Amniotic stem cell (primary cell): ENCODE measurements around the gene GCK.

Experiments
- DNase-seq: peaks from one replicate; lab custom pipeline; 2025; lab: John Stamatoyannopoulos, UW

Gene GCK

DNA sequence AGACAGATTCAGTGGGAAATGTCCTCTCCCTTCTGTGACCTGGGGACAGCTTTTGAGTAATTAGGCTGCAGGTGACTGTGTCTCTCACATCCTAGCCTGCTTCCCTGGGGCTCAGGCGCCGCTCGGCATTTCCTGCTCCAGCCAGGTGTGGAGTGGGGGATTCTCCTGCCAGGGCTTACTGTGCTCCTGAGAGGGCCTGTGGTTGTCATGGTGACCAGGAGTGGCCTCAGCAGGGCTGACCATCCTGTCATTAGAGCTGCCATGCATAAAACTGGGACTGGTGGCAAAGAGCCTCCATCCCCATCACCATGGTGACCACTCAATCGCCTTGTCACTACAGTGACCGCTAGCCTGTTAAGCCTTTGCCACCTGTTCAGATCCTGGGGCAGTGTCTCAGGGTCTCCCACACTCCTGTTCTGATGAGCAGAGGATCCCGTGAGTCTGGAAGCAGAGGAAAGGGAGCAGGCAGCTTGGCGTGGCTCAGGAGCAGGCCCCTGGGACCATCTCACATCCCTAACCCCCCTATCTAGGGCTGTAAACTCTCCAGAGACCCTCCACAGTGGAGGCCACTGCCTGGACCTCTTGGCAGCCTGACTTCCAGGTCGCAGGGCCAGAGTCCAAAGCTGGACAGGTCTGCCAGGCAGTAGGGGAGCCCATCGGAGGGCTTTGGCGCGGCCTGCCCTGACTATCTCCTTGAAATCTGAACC lies at the start of gene GCK:
GCK (minus strand) TSS at position 154 of the 707 bp plus-strand sequence. CDS start 486 bp downstream, outside the sequence.
- no peak for DNase-seq

DNA sequence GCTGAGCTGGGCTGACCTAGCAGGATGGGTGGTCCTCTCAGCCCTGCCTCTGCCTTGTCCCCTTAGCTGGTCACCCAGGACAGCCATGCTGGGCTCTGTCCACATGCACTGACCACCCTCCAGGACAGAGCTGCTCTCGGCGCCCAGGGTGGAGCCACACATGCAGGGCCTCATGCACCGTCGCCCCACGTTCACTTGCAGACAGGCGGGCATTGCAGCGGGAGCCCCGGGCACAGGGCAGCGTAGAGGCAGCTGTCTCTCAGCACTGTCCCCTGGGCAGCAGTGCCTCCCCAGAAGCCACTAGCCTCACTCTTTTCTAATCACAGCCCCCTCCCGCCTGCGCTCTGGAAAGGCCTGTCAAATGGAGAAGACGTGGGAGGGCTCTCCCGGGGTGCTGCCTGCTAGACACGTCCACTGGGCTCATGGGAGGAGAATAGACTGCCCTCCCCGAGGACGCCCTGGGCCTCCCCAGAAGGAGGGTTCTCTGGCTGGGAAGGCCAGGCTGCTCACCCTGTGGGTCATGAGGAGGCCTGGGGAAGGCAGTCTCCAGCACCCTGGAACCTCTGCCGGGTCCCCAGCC lies 49.0 kb upstream of the GCK start:
- no peak for DNase-seq

DNA sequence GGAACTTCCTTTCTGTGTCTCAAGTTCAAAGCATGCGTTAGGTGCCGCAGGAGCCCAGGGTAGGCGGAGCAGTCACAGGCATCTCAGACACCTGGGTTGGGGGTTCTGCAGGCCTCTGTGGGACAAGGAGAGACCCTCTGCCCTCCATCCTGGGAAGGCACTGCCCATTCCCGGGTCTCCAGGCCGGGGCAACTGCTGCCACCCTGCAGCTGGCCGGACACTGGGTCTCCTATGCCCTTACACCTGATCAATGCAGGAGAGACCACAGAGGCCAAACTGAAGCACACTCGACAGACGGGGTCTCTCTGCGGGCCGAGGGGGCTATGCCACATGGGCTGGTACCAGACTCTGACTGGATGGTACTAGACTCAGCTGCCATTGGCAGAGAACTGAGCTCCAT lies 48.5 kb upstream of the GCK start:
- DNase-seq = no peak

DNA sequence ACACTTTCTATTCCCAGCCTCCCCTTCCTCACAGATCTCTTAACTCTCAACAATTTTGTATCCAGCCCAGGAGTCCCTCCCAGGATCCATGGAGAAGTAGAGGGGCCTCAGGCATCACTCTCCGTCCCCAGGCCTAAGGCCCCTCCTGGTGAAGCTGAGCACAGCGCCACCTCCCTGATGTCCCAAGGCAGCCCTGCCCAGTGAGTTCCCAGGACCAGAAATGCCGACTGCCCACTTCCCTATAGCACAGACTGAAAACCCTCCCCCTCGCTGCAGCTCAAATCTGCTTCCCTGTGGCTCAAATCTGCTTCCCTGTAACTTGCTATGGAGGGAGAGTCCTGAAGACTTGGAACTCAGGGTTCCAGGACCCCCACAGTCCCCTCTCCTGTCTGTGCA lies 47.1 kb upstream of the GCK start:
- DNase-seq = no peak

DNA sequence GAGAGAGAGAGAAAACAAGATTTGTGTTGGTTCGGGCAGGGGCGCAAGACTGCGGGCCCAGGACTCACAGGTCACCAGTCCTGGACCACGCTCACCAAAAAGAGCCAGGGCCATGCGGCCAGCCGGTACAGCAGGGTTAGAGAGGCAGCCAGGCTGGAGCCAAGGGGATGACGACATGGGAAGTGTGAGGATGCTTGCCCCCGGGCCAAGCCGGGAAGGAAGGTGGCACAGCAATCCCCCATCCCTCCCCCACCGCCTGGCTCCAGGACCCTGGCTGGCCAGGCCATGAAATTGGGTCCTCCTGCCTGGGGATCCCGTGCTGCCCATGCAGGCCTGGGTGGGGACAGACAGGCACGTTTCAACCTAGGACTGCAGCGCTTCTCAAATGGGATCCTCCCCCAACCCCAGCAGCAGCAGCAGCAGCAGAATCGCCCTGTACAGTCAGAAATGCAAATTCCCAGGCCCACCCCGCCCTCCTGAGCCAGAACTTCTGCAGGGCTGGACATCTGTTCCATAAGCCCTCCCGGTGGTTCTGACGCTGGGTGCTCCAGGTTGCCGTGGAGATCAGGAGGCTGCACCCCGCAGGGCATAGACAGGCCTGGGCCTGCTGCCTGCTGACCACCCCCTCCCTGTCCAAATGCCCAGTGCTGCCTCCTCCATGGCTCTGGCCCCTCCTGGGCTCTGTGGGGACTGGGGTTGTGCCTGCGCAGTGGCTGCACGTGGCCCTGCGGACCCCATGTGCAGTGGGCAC lies 46.5 kb upstream of the GCK start:
- no peak for DNase-seq

DNA sequence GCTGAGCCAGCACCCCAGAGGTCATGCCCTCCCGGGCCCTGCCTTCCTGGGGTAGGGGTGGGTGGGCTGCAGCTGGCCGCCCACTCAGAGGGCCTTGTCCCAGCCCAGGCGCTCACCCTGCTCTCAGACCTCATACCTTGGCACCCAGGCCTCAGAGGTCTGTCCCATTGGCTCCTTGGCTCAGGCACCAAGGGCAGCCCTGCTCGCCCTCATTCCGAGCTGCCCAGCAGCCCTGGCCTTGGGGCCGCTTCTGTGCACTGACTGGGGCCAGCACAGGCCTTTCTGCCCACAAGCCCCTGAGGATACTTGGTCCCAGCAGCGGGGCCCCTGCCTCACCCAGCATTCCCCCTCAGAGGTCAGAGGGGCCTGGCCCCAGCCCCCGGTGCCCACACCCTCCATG lies 45.8 kb upstream of the GCK start:
- no peak for DNase-seq

DNA sequence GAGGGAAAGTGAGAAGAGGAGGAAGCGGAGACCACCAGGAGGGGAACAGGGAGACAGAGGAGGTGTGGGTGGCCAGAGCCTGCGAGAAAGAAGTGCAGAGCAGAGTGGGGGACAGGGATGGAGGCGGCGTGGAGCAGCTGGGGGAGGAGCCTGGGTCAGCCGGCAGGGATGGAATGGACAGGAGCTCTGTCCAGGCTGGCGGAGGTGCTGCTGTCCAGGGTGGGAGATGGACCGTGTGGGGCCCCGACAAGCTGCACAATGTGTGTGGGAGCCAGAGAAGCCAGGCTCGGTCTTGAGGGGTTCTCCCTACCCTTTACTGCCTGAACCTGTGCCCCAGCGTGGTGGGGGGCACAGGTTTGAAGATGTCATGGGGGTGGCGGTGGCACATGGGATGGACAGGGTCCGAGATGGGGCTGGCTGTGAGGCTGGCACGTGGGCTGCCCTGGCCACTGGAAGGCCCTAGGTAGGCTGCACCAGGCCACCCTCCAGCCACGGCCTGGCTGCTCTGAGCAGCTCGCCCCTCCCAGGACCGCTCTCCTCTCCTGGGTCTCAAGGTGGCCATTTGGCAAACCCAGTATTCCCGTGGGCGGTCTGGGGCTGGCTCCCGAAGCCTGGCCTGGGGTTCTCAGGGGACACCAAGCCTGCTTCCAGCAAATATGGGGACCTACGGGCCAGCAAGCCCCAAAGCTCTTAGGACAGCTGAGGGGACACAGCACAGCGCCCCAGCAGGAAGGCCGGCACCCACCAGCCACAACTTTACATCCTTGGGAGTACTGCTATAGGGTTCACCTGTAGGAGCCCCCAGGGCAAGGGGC lies 43.9 kb upstream of the GCK start:
- DNase-seq = no peak

DNA sequence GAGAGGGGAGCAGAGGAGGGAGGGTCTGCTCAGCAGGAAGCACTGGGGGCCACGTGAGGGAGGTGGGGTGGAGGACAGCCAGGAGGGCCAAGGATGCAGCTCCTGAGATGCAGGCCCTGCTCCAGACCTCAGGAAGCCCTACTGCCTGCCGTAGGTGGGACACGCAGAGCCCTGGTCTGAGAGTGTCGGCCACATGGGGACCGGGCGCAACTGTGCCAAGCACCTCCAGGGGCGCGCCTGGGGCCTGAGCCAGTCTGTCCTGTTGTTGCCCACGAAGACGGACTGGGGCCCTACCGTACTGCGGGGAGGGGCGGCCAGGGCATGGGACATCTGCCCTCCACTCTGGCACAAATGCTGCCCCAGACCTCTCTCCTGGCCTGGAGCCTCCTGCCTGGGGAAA lies 43.2 kb upstream of the GCK start:
- no peak for DNase-seq

DNA sequence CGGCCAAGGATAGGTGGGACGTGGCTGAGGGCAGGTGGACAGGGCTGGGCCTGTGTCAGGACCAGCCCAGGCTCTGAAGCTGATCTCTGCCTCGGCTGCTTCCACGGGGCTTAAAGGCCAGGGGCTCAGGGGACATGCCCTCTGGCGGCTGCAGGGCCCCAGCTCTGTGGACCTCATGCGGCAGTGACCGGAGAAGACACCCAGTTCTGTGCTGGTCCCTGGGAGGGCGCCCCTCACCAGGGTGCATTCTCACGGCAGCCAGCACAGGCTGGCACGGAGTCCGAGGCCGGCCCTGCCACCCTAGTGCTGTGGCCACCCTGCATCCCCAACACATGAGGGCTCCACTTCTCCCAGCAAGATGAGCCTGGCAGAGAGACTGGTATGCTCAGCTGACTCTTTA lies 41.8 kb upstream of the GCK start:
- DNase-seq = no peak

DNA sequence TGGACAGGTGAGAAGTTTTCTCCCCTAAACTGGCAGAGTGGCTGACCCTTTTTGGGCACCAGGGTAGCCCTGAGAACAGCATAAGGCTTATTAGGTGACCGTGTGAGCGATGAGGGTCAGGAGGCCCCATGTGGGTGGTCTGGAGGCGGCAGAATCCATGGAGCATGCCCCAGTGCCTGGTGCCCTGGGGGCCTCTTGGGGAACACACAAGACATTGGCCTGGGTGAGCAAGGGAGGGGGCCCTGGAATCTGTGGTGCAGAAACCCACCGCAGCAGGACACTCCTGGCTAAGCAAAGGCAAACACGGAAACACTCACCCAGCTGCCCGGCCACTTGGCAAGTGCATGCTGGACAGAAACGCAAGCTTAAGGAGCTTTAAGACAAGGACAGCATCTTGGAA lies 41.0 kb upstream of the GCK start:
- no peak for DNase-seq

DNA sequence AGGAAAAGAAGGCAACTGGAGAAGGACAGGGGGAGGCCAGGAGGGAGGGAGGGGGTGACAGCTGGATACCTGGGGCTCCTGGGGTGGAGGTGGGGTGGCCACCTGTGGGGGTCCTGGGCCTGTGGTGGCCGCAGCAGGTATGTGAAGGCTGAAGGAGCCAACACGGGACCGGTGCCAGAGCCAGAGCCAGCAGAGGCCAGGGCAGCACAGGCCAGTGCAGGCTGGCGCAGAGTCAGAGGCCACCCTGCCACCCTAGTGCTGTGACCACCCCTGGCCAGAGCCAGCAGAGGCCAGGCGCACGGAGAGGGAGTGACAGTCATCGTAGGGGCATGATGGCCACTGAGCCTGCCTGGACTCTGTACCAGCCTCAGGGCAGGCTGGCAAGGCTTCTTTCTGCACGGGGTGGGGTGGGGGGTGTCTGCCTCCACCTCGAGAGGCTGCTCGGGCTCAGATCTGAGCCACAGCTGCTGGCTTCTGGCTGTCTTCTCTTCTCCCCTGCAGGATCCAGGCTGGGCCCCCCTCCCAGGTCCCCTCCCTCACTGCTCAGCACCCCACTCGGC lies 40.4 kb upstream of the GCK start:
- DNase-seq = no peak

DNA sequence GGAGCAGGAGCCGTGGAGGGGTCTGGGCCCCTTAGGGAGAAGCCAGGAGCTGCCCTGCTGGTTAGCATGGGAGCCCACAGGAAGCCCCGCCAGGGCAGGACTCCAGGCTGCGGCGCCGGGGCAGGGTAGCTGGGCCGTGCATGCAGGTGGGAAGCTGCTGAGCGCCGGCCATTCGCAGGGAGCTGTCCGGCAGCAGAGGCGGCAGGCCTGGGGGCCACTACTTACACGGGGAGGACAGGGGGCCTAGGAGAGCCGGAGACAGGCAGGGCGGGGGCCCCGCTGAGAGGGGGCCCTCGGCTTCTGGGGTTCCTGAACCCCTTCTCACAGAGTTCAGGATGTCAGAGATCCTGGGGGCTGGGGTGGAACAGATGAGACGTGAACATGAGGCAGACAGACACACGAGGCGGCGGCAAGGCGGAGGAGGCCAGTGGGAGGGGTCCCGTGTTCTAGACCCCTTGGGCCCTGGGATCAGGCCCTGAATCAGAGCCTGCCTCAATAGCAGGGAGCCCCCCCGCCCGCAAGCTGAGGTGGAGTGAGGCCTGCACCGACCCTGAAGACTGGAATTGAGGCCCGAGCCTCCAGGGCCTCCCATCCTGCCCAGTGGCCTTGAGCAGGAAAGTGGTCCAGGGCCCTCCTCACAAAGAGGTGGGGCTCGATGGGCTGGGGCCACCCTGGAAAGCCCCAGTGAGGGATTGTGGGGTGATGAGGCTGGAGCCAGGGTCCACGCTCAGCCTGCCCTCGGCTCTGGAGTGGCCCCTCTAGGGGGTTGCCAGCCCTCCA lies 39.5 kb upstream of the GCK start:
- no peak for DNase-seq

DNA sequence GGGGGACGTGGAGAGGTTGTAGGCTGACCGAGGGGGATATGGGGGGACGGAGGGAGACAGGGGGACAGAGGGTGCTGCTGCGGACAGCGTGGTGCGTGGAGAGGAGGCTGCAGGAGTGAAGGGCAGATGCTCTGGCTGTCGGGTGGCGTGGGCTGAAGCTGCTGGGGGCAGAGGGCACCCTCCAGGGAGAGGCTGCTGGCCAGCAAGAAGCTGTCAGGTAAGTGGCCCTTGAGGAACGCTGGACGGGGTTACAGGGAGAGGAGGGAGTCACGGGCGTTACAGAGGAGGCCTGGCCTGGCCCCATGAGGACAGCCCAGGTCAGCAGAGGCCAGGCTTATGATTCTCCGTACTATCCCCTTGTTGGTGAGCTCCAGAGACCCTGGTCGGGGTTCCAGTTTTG lies 38.7 kb upstream of the GCK start:
- DNase-seq = no peak

DNA sequence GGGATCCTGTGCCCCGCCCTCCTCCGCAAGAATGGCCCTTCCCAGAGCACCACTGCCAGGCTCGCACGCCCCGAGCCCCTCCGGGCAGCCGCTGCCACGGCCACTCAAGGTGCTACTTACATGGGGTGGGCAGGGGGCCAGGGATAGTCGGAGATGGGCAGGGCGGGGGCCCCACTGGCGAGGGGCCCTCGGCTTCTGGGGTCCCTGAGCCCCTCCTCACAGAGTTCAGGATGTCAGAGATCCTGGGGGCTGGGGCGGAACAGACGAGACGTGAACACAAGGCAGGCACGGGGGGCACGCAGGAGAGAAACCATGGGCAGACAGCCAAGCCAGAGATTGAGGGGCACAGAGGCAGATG lies 37.1 kb upstream of the GCK start:
- DNase-seq = no peak

DNA sequence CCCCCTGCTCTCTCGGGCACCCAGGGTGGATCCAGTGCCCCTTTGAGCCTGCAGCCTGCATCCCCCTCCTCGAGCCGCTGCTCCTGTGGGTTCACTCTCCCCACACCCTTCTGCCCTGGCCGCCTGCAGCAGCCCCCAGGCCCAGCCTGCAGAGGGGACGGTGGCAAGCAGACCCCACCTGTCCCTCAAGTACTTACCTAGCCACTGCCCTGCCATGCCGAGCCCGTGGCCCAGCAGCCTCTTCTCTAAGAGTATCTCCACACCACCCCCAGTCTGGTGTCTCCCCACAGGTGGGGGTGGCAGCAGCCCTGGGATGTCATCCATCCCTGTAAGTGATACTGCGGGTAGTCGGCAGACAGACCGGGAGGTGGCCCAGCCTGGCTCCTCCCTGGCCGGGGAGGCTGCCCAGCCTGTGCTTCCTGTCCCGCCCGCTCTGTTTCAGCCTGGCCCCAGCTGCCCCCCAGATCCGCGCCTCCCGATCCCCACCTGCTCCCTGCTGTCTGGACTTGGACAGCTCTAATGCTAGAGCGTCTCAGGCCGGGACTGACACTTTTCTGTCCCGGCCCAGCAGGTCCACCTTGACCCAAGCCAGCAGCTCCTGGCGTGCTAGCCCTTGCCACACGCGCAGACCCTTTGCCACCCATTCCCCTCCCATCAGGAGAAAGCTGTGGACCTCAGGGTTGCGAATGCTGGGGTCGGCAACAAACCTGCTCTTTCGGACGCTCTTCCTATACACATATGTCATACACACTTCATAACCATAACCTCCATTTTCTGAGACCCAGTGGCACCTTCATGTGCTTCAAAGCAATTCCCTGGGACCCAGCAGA lies 36.5 kb upstream of the GCK start:
- DNase-seq = no peak

DNA sequence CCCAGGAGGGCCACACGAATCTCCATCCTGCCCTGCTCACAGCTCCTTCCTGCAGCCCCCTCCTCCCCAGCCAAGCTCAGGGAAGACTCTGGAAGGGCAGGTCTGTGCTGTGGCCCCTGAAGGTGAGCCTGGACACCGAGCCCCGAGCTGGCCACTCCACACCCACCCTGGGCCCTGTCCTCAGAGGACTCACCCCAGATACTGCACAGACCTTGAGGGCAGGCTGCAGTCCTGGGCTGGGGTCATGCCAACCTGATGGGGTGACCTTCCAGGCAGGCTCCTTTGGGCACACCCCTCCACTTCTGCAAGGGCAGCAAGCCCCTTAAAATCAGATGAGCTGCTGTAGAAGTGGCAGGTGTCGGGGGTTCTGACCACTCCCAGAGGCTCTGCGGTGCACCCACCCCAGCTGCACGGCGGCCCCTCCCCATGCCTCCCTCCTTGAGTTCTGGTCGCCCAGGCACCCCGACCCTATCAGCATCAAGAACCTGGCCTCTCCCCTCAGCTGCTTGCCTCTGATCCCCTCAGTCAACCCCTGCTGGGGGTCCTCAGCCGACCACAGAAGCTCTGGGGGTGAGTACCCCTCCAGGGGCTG lies 35.8 kb upstream of the GCK start:
- DNase-seq = no peak

DNA sequence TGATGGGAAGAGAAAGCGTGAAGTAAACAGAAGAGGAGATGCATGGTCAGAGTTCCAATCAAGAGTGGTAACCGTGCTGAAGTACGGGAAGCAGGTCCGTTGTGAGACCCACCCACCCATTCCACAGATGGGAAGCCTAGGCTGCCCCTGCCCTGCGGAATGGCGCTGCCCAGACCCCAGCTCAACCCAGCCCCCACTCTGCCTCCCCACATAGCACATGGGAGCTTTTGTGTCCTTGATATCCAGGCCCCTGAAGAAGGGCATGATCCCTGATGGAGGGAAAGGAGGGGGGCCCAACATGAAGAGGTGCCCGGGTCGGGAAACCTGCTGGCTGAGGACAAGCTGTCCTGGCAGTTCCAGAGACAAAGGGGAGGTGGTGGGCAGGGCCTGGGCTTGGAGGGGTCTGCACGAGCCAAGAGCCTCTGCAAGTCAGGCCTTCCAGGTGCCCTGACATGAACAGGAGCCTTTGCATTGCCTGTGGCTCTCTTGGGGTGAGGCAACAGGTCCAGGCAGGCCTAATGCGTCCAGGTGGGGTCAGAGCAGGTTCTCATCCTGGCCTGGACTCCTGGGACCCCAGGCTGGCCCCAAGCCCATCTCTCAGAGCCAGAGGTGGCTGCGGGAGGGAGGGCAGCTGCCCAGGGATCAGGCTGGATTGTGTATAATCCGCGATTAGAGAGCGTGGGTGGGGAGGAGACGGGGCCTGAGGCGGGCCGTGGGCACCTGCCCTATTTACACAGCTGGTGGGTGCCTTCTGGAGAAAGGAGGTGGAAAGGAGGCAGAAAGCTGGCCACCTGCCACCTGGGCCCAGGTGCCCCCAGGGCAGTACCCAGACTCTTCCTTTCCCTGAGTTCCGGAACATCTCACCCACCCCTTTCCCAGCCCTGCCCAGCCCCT lies 35.1 kb upstream of the GCK start:
- no peak for DNase-seq

DNA sequence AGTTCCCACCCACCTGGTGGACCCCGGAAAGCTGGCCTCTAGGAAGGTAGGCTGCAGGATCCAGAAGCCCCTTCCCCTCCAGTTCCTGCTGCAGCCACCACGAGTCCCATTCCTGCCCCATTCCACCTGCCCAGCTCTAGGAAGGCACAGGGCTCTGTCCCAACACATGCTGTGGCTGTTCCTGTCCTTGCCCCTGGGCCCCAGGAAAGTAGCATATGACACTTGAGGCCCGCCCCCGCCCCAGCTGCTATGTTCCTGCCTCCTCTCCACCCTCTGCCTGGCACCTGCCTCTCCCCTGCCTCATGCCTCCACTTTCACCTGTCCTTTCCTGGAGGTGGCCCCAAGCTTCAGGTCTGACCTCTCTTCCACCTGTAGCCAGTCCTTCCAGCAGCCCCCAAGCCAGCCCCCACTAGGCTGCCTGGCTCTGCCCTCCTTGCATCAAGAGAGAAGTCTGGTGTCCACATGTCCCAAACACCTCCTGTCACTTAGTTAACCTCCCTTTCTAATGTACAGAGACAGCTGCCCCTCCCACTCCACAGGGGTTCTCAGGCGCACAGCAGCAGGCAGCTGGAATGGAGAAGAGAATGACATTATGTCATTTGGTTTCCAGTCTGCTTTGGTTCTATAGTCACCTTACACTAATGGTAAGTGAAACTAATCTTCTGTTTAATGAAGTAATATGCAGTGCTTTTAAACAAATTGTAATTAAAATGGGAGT lies 34.3 kb upstream of the GCK start:
- DNase-seq = no peak
